ENCODE data around the gene EHMT1. TPM values are rescaled to one million over a fixed set of nuclear protein-coding genes. Genes with fewer than 3 reads are reported as not detected.

Gene EHMT1
- total RNA-seq, 1 experiment from 2014 or later: 112 TPM

GRCh38 chr9:137834846-137835546, 216.2 kb downstream of the EHMT1 start:
- H4K5ac ChIP-seq (ENCODE audit: insufficient read length, low read depth, low read length): no peak overlapping the region
- H2BK120ac ChIP-seq (ENCODE audit: low read depth, low read length, poor library complexity, severe bottlenecking): no peak overlapping the region
- H3K9me3 ChIP-seq (ENCODE audit: control insufficient read depth, low read depth, low read length): no peaks in the 10 kb centered on the region
- H3K23me2 ChIP-seq (ENCODE audit: insufficient read length, low read depth, low read length, poor library complexity, severe bottlenecking): no peaks in the 10 kb centered on the region
- H3K79me1 ChIP-seq (ENCODE audit: insufficient read depth, low read depth, low read length, poor library complexity, severe bottlenecking): no peaks in the 10 kb centered on the region
- no peak overlapping the region for H3K14ac ChIP-seq (ENCODE audit: insufficient read depth, low read length)
- no peak overlapping the region for H3T11ph ChIP-seq (ENCODE audit: low read length)
- peak overlapping the region; percentile 32; the same call in 1 of the 2 replicates for H2BK15ac ChIP-seq (ENCODE audit: low read depth, low read length)
- Mint-ChIP-seq H3K27me3 (ENCODE audit: low read depth) (no peaks in the 10 kb centered on the region), H3K36me3 (ENCODE audit: insufficient read depth in 1 of 3, low read depth in 3 of 3) (peaks cover 23 to 45% (median 45%) of the 10 kb centered on the region in 3 experiments), H3K4me1 (no peaks in the 10 kb centered on the region; a peak in 1 of 4 replicates), H3K4me3 (no peak overlapping the region), H3K9me3 (peaks cover 0 to 2% of the 10 kb centered on the region in 2 experiments; a peak in 1 of 5 replicates), H3K27ac (0 out of 7 replicates have a peak overlapping the region, but pooled peaks of 1 of the 3 experiments have one; percentile 49)
- TF ChIP-seq CTCF (conservative IDR thresholded peaks at IDR 0.05): no peak
- no peak overlapping the region for H4K8ac ChIP-seq (replicated peaks; ENCODE audit: insufficient read length, low read depth, low read length)
- no peaks in the 10 kb centered on the region for H3K4me1 ChIP-seq (ENCODE audit: insufficient read depth, low read length)
- H3K9ac ChIP-seq (ENCODE audit: extremely low read depth, insufficient read length, low read length): no peak overlapping the region
- WGBS (ENCODE audit: extremely low coverage, insufficient read length, low lambda C conversion rate): no CpG with 5 or more reads among the region's 66 CpGs
- H3K23ac ChIP-seq (ENCODE audit: insufficient read length, low read depth, low read length): no peak overlapping the region
- no peak overlapping the region for H2BK20ac ChIP-seq (ENCODE audit: low read depth, low read length, poor library complexity, severe bottlenecking)
- no peak overlapping the region for H4K91ac ChIP-seq (ENCODE audit: insufficient read length, low read depth, low read length)
- no peak overlapping the region for H2BK12ac ChIP-seq (ENCODE audit: insufficient read length, low read depth, low read length)
- H2AFZ ChIP-seq (ENCODE audit: low read length): no peak overlapping the region
- H3K4ac ChIP-seq (ENCODE audit: low read depth, low read length): no peak overlapping the region
- no peak overlapping the region for H2BK5ac ChIP-seq (ENCODE audit: insufficient read length, low read length)
- DNase-seq: no peak
- no peak overlapping the region for H2AK5ac ChIP-seq (ENCODE audit: insufficient read length, low read length)
- H3K27ac ChIP-seq (ENCODE audit: insufficient read length, low read depth, low read length): no peak overlapping the region
- no peak overlapping the region for H3K4me2 ChIP-seq (ENCODE audit: insufficient read depth, insufficient read length, low read length)
- no peaks in the 10 kb centered on the region for H4K20me1 ChIP-seq (ENCODE audit: control insufficient read depth, insufficient read depth, insufficient read length)
- H3K18ac ChIP-seq (ENCODE audit: insufficient read length, low read depth, low read length): no peak overlapping the region
- no peaks in the 10 kb centered on the region for H3K79me2 ChIP-seq (ENCODE audit: insufficient read depth, low read length)
- no peak overlapping the region for H3K56ac ChIP-seq (ENCODE audit: insufficient read length, low read depth, low read length)
- H3K27me3 ChIP-seq (ENCODE audit: insufficient read depth, low read length): no peaks in the 10 kb centered on the region

All from H9 (cell line).